ENCODE measurements around the gene CARMIL3.

- TF ChIP-seq POLR2A (IDR thresholded peaks at IDR 0.05; ENCODE audit: low read depth, low read length): no peak
- TF ChIP-seq POLR2AphosphoS5 (IDR thresholded peaks at IDR 0.05; ENCODE audit: low read depth, low read length): no peak
- no peak for TF ChIP-seq TAF1 (IDR thresholded peaks at IDR 0.05; ENCODE audit: borderline replicate concordance, low read depth, low read length)
Observed at GRCh38 chr14:24116128-24116814, 64.5 kb downstream of the CARMIL3 start.
